Transverse colon (tissue), 4 donors: ENCODE data around the gene EP300. TPM values are rescaled to one million over a fixed set of nuclear protein-coding genes. Genes with fewer than 3 reads are reported as not detected.
A peak's percentile ranks its signal among the peaks of the same experiment; 100 is the strongest.
"Not testable (repeated sequence)": the region's sequence is repeated elsewhere in the genome, so short reads cannot be mapped to it uniquely, and the experiment has no call there.

ENCODE experiments used
- DNase-seq: peaks from one replicate; pipeline ENCODE4 v3.0.0-alpha.2; 2019
- H3K27ac ChIP-seq, 4 donors: fragments of 200-600 bp; sonication (generic); 2 replicates each; pipeline ENCODE4 v1.5.1; 2016 to 2018; ENCODE audit warnings: inconsistent platforms in 4 of 4
- H3K27me3 ChIP-seq: fragments of 200-600 bp; sonication (generic); 2 replicates; pipeline ENCODE4 v1.5.1; 2017; ENCODE audit warnings: inconsistent platforms
- H3K36me3 ChIP-seq, 4 donors: fragments of 200-600 bp; sonication (generic); 2 replicates each; pipeline ENCODE4 v1.5.1; 2017 to 2019; ENCODE audit warnings: inconsistent platforms in 4 of 4
- H3K4me1 ChIP-seq, 4 donors: fragments of 200-600 bp; sonication (generic); 2 replicates each; pipeline ENCODE4 v1.5.1; 2017 to 2020; ENCODE audit warnings: inconsistent platforms in 4 of 4
- H3K4me3 ChIP-seq, 4 donors: fragments of 200-600 bp; sonication (generic); 1 replicate in 1 of 4; 2 replicates in 3 of 4; pipeline versions ENCODE4 v1.5.1 to v1.6.1; 2017 to 2019; ENCODE audit warnings: inconsistent platforms in 4 of 4
- H3K9me3 ChIP-seq, 2 donors: fragments of 200-600 bp; sonication (generic); 2 replicates each; pipeline ENCODE4 v1.5.1; 2017 to 2019; ENCODE audit warnings: inconsistent platforms in 2 of 2
- EP300 ChIP-seq: sonication (generic); formaldehyde crosslinking; IDR thresholded peaks from one replicate; pipeline ENCODE4 v1.6.1; 2017; ENCODE audit warnings: antibody characterized with exemption, low read depth
- POLR2A ChIP-seq: fragments of 450-650 bp; IDR thresholded peaks from one replicate; pipeline ENCODE4 v1.6.1; 2016; ENCODE audit warnings: antibody characterized with exemption, mild to moderate bottlenecking, moderate library complexity
- POLR2AphosphoS5 ChIP-seq, 3 donors: sonication (generic); formaldehyde crosslinking; IDR thresholded peaks; one replicate each; pipeline ENCODE4 v1.6.1; 2016; ENCODE audit warnings: antibody characterized with exemption in 3 of 3
- WGBS, 2 donors: methylation state at CpG; one replicate each; pipeline ENCODE4 v1.1.5; 2018; ENCODE audit warnings: low coverage in 1 of 2; 5-methylcytosine and 5-hydroxymethylcytosine counted together
- in situ Hi-C, 4 donors: fragments of 200-750 bp; cut with MboI; loops; one replicate each; pipeline versions ENCODE4 v1.15.0 to v1.15.1; 2017; ENCODE audit warnings: low sequenced_read_pairs in 3 of 4, low pct_ligation_motif_present in 1 of 4, low pct_unique_long_range_greater_than_20kb in 1 of 4
- intact Hi-C: fragments of 100-400 bp; cut with DNase I; formaldehyde crosslinking; loops from one replicate; pipeline ENCODE4 v1.15.1; 2023; ENCODE audit warnings: low total_unique reads
- total RNA-seq, 4 donors: library from RNA; depleted of rRNA; stranded (reverse); fragments of >200 nt; gene quantifications; one replicate each; pipeline ENCODE4 v1.1.0, GENCODE V29; 2016
- TF ChIP-seq, protein P1 (sequence below), 5 experiments: fragments of 200-600 bp in 3 of 5; fragments of 450-650 bp in 2 of 5; sonication (generic) in 3 of 5; IDR thresholded peaks; 1 replicate in 2 of 5; 2 replicates in 3 of 5; pipeline ENCODE4 v1.5.1; 2016 to 2017; ENCODE audit warnings: antibody characterized with exemption in 5 of 5, inconsistent platforms in 3 of 5, mild to moderate bottlenecking in 2 of 5, moderate library complexity in 1 of 5

The EP300 gene
- total RNA-seq, 4 donors from 2014 or later, result 80.6 to 119 (median 91.6) TPM

DNA sequence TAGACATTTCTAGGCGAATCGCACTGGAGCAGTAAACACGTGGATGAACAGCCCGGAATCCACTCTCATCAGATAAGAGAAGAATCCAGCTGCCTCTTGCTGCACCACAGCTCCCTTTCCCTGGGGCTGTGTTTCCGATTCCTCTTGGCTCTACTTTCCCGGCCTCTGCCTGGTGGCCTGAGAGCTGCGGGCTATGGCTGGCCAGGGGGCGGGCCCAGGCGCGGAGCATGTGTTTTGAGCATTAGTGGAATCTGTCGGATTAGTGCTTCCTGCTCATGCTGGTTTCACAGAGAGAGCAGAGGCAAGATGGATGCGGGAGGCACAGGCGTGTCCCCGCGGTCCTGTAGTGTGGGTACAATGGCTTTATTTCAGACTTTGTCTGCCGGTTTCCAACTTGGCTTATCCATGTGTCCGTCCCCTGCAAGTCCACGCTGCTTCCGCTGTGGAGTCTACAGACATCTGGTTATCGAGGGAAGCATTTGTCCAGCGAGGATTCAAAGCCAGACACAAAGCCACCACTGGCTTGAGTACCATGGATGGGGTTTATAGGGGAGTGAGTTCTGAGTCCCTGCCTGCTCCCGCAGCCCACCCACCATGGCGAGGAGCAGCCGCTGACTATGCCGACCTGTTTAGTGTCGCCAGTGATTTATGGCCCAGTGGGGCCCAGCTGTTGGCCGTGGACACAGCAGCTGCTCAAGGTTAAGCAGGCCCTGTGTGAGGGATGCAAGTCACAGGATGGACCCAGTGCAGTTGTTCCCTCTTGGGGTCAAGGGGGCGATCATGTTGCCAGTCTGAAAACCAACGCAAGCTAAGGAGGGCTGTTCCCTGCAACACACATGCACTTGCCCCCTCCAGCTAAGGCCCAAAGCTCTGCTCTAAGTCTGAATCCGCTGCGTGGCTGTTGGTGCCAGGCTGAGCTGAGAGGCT is 43.3 kb upstream of the EP300 start:
- Histone ChIP-seq H3K4me1 (peaks cover 0 to 11% (median 0%) of the 10 kb centered on the region in 4 donors), H3K27me3 (no peaks in the 10 kb centered on the region), H3K36me3 (no peaks in the 10 kb centered on the region), H3K4me3 (peak overlapping the region in 3 of 4 donors; percentile 1 to 20 (median 7)), H3K27ac (peak overlapping the region; percentile 33 to 82 (median 47)), H3K9me3 (no peaks in the 10 kb centered on the region)
- intact Hi-C loops, result loop anchor here (2.0 kb wide), 1 partner anchor 26 kb away; no protein-coding TSS in a partner anchor
- WGBS, 2 donors, result 48% methylated on average over 30 of the region's 31 CpGs; no CpG with 5 or more reads in 1 of the 2 donors
- DNase-seq, result peak; percentile 56
- in situ Hi-C loops, result no loop called here
- TF ChIP-seq, protein P1, sequence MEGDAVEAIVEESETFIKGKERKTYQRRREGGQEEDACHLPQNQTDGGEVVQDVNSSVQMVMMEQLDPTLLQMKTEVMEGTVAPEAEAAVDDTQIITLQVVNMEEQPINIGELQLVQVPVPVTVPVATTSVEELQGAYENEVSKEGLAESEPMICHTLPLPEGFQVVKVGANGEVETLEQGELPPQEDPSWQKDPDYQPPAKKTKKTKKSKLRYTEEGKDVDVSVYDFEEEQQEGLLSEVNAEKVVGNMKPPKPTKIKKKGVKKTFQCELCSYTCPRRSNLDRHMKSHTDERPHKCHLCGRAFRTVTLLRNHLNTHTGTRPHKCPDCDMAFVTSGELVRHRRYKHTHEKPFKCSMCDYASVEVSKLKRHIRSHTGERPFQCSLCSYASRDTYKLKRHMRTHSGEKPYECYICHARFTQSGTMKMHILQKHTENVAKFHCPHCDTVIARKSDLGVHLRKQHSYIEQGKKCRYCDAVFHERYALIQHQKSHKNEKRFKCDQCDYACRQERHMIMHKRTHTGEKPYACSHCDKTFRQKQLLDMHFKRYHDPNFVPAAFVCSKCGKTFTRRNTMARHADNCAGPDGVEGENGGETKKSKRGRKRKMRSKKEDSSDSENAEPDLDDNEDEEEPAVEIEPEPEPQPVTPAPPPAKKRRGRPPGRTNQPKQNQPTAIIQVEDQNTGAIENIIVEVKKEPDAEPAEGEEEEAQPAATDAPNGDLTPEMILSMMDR (IDR thresholded peaks at IDR 0.05), result no peak
- TF ChIP-seq EP300, result no peak
- TF ChIP-seq POLR2A, result no peak
- TF ChIP-seq POLR2AphosphoS5 (IDR thresholded peaks at IDR 0.05), result no peak

DNA sequence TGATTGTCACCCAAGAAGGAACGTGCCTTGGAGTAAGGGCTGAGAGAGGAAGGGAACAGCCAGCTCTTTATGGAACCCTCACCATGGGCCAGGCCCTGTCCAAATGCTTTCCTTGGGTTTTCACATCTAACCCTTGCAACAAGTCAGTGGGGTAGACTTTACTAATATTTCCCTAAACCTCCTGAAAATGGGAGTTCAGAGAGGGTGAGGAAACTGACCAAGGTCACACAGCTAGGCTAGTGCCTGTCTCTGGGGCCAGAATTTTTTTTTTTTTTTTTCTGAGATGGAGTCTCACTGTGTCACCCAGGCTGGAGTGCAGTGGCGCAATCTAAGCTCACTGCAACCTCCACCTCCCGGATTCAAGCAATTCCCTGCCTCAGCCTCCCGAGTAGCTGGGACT is 42.6 kb upstream of the EP300 start:
- DNase-seq, in situ Hi-C loops, H3K36me3 ChIP-seq, H3K27me3 ChIP-seq, H3K9me3 ChIP-seq, H3K4me3 ChIP-seq: not testable (repeated sequence)
- H3K4me1 ChIP-seq, result peaks cover 0 to 11% (median 0%) of the 10 kb centered on the region in 4 donors
- intact Hi-C loops, result loop anchor here (2.0 kb wide), 1 partner anchor 27 kb away; no protein-coding TSS in a partner anchor
- 89 to 100% methylated on average over 1 to 4 of the region's 4 CpGs for WGBS, 2 donors
- peak overlapping the region in 2 of 4 donors; percentile 47 to 82 for H3K27ac ChIP-seq

DNA sequence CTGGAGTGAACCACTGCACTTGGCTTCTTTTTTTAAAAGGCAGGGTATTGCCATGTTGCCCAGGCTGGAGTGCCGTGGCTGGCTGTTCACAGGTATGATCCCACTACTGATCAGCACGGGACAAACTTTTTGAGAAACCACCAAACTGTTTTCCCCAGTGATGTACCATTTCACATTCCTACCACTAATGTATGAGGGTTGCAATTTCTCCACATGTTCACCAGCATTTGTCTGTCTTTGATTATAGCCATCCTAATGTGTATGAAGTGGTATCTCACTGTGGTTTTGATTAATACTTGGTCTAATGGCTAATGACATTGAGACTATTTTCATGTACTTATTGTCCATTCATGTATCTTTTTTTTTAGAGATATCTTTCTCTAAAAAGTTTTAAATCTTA is 41.5 kb upstream of the EP300 start:
- no peaks in the 10 kb centered on the region for H3K9me3 ChIP-seq
- H3K4me3 ChIP-seq, result no peak overlapping the region
- intact Hi-C loops (no loop called here), in situ Hi-C loops (no loop called here)
- H3K4me1 ChIP-seq, result peaks cover 0 to 11% (median 0%) of the 10 kb centered on the region in 4 donors
- 86% methylated on average over 2 of the region's 2 CpGs; no CpG with 5 or more reads in 1 of the 2 donors for WGBS, 2 donors
- TF ChIP-seq, protein P1 (IDR thresholded peaks at IDR 0.05), result no peak
- no peak for TF ChIP-seq POLR2A
- no peak for TF ChIP-seq POLR2AphosphoS5 (IDR thresholded peaks at IDR 0.05)
- TF ChIP-seq EP300, result no peak
- no peaks in the 10 kb centered on the region for H3K36me3 ChIP-seq
- no peak for DNase-seq
- no peaks in the 10 kb centered on the region for H3K27me3 ChIP-seq
- H3K27ac ChIP-seq, result no peak overlapping the region

DNA sequence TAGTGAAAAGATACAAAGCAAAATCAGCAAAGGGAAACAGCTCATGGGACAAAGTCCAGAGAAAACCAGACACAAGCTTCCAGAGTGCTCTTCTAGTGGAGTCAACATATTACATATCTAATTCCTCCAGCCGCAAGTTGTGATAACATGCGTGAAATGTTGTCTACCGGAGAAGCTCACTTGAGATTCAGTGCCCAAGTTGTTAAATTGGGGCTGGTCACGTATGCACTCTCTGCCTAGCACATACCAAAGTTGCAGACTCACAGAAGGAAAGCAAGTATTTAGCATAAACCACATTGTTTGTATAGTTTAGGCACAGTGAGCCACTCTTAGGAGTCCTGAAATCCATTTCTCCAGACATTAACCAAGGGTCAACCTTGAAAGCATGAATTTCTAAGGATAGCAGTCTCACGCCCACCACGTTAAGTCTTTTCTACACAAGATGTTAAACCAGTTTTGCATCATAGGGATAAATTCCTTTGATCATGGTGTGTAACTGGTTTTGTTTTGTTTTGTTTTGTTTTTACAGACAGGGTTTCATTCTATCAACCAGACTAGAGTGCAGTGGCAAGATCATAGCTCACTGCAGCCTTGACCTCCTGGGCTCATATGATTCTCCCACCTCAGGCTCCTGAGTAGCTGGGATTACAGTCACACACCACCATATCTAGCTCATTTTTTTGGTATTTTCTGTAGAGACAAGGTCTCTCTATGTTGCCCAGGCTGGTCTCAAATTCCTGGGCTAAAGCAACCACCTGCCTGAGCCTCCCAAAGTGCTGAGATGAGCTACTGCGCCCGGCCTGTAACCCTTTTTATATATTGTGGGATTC is 39.5 kb upstream of the EP300 start:
- no peaks in the 10 kb centered on the region for H3K9me3 ChIP-seq
- H3K4me1 ChIP-seq, result peaks cover 0 to 11% (median 0%) of the 10 kb centered on the region in 4 donors
- TF ChIP-seq POLR2A (no peak), EP300 (no peak), POLR2AphosphoS5 (IDR thresholded peaks at IDR 0.05) (no peak)
- TF ChIP-seq, protein P1 (IDR thresholded peaks at IDR 0.05), result no peak
- H3K27ac ChIP-seq, result peak overlapping the region in 1 of 4 donors; percentile 10
- intact Hi-C loops (no loop called here), in situ Hi-C loops (no loop called here)
- no peak overlapping the region for H3K4me3 ChIP-seq
- WGBS, 2 donors, result 66 to 76% methylated on average over 2 to 8 of the region's 8 CpGs
- no peaks in the 10 kb centered on the region for H3K27me3 ChIP-seq
- DNase-seq, result no peak
- H3K36me3 ChIP-seq, result no peaks in the 10 kb centered on the region
